Astrocyte (in vitro differentiated cells and primary cell): ENCODE results near the gene LRRC75A. TPM values are rescaled to one million over a fixed set of nuclear protein-coding genes. Genes with fewer than 3 reads are reported as not detected.

Experiments
- DNase-seq: peaks from one replicate; pipeline ENCODE4 v3.0.0-alpha.2; 2010; ENCODE audit warnings: low read depth
- FAIRE-seq: peaks from 2 replicates; lab custom pipeline; 2011; peaks lifted over from hg19 to GRCh38; lab: Jason Lieb, UNC
- H2AFZ ChIP-seq: 2 replicates; pipeline ENCODE4 v1.6.0; 2012; ENCODE audit warnings: low read depth, low read length, inconsistent platforms
- H3K27ac ChIP-seq: 2 replicates; pipeline ENCODE4 v1.5.1; 2011; ENCODE audit warnings: low read depth, low read length, inconsistent platforms
- H3K27me3 ChIP-seq: 2 replicates; pipeline ENCODE4 v1.6.0; 2011; ENCODE audit warnings: low read length, inconsistent platforms; ENCODE audit not compliant: insufficient read depth
- H3K36me3 ChIP-seq: 2 replicates; pipeline ENCODE4 v1.5.1; 2011; ENCODE audit warnings: low read length, inconsistent platforms; ENCODE audit not compliant: insufficient read depth
- H3K4me1 ChIP-seq: 2 replicates; pipeline ENCODE4 v1.5.1; 2011; ENCODE audit warnings: low read length, inconsistent platforms; ENCODE audit not compliant: insufficient read depth
- H3K4me2 ChIP-seq: 2 replicates; pipeline ENCODE4 v1.6.0; 2012; ENCODE audit warnings: low read length, inconsistent platforms
- H3K4me3 ChIP-seq: 2 replicates; pipeline ENCODE4 v1.5.1; 2011; ENCODE audit warnings: low read depth, mild to moderate bottlenecking, low read length, inconsistent platforms; ENCODE audit not compliant: insufficient read depth
- H3K79me2 ChIP-seq: 2 replicates; pipeline ENCODE4 v1.6.0; 2012; ENCODE audit warnings: mild to moderate bottlenecking, low read length, inconsistent platforms; ENCODE audit not compliant: insufficient read depth
- H3K9ac ChIP-seq: 2 replicates; pipeline ENCODE4 v1.6.0; 2012; ENCODE audit warnings: mild to moderate bottlenecking, low read length, inconsistent platforms
- H3K9me3 ChIP-seq: 2 replicates; pipeline ENCODE4 v1.5.1; 2012; ENCODE audit warnings: low read depth, mild to moderate bottlenecking, low read length, inconsistent platforms; ENCODE audit not compliant: insufficient read depth
- H4K20me1 ChIP-seq: 2 replicates; pipeline ENCODE4 v1.6.0; 2012; ENCODE audit warnings: low read length, inconsistent platforms; ENCODE audit not compliant: insufficient read depth
- H3K27ac Mint-ChIP-seq: one replicate; pipeline ENCODE4 v1.8.0; 2021; ENCODE audit warnings: mild to moderate bottlenecking, mixed read lengths; ENCODE audit not compliant: unreplicated experiment
- H3K27me3 Mint-ChIP-seq: one replicate; pipeline ENCODE4 v1.8.0; 2021; ENCODE audit warnings: low read depth, mixed read lengths; ENCODE audit not compliant: unreplicated experiment
- H3K36me3 Mint-ChIP-seq: one replicate; pipeline ENCODE4 v1.8.0; 2021; ENCODE audit warnings: low read depth, mixed read lengths; ENCODE audit not compliant: unreplicated experiment
- H3K4me1 Mint-ChIP-seq: one replicate; pipeline ENCODE4 v1.8.0; 2021; ENCODE audit warnings: low read depth, mixed read lengths; ENCODE audit not compliant: unreplicated experiment
- H3K4me3 Mint-ChIP-seq: one replicate; pipeline ENCODE4 v1.8.0; 2021; ENCODE audit warnings: mild to moderate bottlenecking, moderate library complexity, mixed read lengths; ENCODE audit not compliant: unreplicated experiment
- H3K9me3 Mint-ChIP-seq: one replicate; pipeline ENCODE4 v1.8.0; 2021; ENCODE audit warnings: mild to moderate bottlenecking, mixed read lengths; ENCODE audit not compliant: unreplicated experiment
- EZH2 ChIP-seq: IDR thresholded peaks from 2 replicates; pipeline ENCODE4 v1.6.1; 2012; ENCODE audit warnings: mild to moderate bottlenecking, low read length, inconsistent platforms; ENCODE audit not compliant: insufficient read depth
- total RNA-seq: library from RNA; stranded (reverse); gene quantifications from 2 replicates; pipeline ENCODE4 v1.2.1, GENCODE V29; 2021
- TF ChIP-seq, protein P1 (sequence below): IDR thresholded peaks from 2 replicates; pipeline ENCODE4 v1.5.1; 2011; ENCODE audit warnings: low read depth, mild to moderate bottlenecking, inconsistent platforms, low read length, moderate library complexity; ENCODE audit not compliant: insufficient read depth

The LRRC75A gene
- total RNA-seq, 1 donor from 2014 or later: 0.36 TPM

DNA sequence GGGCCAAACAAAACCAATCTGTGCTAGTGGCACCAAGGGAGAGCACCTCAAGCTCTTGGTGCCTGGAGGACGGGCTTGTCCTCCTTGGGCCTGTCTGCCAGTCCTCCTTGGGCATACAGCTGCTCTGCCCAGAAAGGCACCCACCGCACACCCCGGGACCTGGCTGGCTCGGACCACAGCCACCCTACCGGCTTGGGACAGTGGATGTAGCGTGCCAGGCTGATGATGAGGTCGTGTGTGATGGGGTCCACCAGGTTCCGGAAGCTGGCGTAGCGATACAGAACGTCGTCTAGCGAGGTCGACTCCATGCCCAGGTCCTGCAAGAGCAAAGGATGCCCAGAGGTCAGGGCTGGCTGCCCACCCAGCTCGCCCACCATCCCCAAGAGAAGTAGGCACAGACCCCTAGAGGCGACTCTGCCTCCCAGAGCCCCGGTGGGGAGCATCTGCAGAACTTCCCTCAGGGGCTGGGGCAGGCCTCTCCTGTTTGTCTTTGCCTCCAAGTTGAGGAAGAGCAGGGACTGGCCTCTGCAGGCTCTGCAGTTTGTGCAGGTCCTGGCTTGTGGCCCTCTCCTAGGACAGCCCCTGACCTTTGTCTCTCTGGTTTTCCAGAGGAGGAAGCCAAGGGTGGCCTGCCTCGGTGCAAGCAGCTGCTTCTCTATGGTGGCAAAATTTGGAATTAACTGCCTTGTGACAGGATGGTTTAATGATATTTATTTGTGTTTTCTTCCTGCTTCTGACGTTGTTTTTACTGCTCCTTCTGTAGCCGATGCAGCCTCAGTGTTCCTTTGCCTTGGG is 29.7 kb downstream of the LRRC75A start:
- no peak for TF ChIP-seq EZH2
- TF ChIP-seq, protein P1, sequence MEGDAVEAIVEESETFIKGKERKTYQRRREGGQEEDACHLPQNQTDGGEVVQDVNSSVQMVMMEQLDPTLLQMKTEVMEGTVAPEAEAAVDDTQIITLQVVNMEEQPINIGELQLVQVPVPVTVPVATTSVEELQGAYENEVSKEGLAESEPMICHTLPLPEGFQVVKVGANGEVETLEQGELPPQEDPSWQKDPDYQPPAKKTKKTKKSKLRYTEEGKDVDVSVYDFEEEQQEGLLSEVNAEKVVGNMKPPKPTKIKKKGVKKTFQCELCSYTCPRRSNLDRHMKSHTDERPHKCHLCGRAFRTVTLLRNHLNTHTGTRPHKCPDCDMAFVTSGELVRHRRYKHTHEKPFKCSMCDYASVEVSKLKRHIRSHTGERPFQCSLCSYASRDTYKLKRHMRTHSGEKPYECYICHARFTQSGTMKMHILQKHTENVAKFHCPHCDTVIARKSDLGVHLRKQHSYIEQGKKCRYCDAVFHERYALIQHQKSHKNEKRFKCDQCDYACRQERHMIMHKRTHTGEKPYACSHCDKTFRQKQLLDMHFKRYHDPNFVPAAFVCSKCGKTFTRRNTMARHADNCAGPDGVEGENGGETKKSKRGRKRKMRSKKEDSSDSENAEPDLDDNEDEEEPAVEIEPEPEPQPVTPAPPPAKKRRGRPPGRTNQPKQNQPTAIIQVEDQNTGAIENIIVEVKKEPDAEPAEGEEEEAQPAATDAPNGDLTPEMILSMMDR: no peak

GRCh38 chr17:16461606-16461866 is 30.5 kb downstream of the LRRC75A start:
- Mint-ChIP-seq H3K9me3 (no peaks in the 10 kb centered on the region), H3K27ac (no peak overlapping the region), H3K4me3 (no peak overlapping the region), H3K36me3 (peaks cover 18% of the 10 kb centered on the region), H3K4me1 (no peaks in the 10 kb centered on the region), H3K27me3 (peaks cover 2% of the 10 kb centered on the region)
- H3K79me2 ChIP-seq: no peaks in the 10 kb centered on the region
- no peak overlapping the region for H3K9ac ChIP-seq
- no peak overlapping the region for H3K4me2 ChIP-seq
- H3K27me3 ChIP-seq: no peaks in the 10 kb centered on the region
- peaks cover 2% of the 10 kb centered on the region for H4K20me1 ChIP-seq
- FAIRE-seq: no peak
- DNase-seq: no peak
- H3K4me1 ChIP-seq: peaks cover 7% of the 10 kb centered on the region
- H3K27ac ChIP-seq: no peak overlapping the region
- H3K4me3 ChIP-seq: no peak overlapping the region
- H3K36me3 ChIP-seq: no peaks in the 10 kb centered on the region
- TF ChIP-seq EZH2: no peak
- TF ChIP-seq, protein P1: no peak
- H3K9me3 ChIP-seq: no peaks in the 10 kb centered on the region
- H2AFZ ChIP-seq: no peak overlapping the region

More for the DNA sequence above, 29.7 kb downstream of the LRRC75A start:
- Histone ChIP-seq H3K79me2 (no peaks in the 10 kb centered on the region), H3K36me3 (no peaks in the 10 kb centered on the region), H2AFZ (no peak overlapping the region), H4K20me1 (peaks cover 2% of the 10 kb centered on the region), H3K9ac (no peak overlapping the region), H3K4me1 (peaks cover 7% of the 10 kb centered on the region), H3K4me3 (no peak overlapping the region), H3K9me3 (no peaks in the 10 kb centered on the region), H3K4me2 (no peak overlapping the region), H3K27ac (no peak overlapping the region), H3K27me3 (no peaks in the 10 kb centered on the region)
- DNase-seq: no peak
- FAIRE-seq: no peak
- Mint-ChIP-seq H3K9me3 (no peaks in the 10 kb centered on the region), H3K4me1 (no peaks in the 10 kb centered on the region), H3K27me3 (peaks cover 5% of the 10 kb centered on the region), H3K27ac (no peak overlapping the region), H3K36me3 (peaks cover 21% of the 10 kb centered on the region), H3K4me3 (no peak overlapping the region)
